T47D (cell line): ENCODE data around the gene CYS1.
A peak's percentile ranks its signal among the peaks of the same experiment; 100 is the strongest.

ENCODE experiments used
- DNase-seq, 2 experiments: peaks; one replicate each; pipeline versions ENCODE4 v3.0.0 to v3.0.0-alpha.2; 2011 to 2012; ENCODE audit warnings: low read depth in 1 of 2, low spot score in 1 of 2
- JUND ChIP-seq: IDR thresholded peaks from 2 replicates; pipeline ENCODE4 v1.6.1; 2012; ENCODE audit warnings: low read depth
- in situ Hi-C: cut with HindIII; loops from 2 replicates; pipeline ENCODE4 v1.10.0; 2016; ENCODE audit warnings: low sequenced_read_pairs, low pct_unique_long_range_greater_than_20kb

Gene CYS1

DNA sequence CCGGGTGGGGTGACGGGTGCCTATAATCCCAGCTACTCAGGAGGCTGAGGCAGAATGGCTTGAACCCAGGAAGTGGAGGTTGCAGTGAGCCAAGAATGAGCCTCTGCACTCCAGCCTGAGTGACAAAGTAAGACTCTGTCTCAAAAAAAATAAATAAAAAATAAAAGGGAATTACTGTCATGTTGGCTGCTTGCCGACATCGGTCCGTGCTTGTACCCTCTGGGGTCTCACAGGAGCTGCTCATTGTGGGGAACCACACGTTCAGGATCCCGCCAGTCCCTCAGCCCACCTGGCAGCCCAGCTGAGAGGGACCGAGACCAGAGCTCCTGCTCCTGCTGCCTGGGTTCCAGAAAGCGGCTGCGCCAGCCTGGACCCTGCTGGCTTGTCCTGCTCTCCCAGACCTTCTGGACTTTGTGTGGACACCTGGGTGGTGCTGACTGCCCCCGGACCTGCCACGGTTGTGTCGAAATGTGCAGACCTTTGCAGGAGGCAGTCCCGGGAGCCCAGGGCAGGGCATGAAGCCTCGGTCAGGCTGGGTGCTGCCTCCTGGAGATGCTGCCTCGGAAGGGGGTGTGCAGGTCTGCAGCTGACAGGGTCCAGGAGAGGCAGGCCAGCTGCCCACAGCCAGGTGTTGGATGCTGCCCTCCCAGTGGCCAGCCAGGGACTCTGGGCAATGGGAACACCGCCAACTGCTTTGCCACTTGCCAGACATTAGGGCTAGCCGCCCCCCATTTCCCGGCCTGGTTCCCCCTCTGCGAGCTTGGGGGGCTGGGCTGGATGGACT, 20.5 kb downstream of the CYS1 start:
- in situ Hi-C loops: no loop called here
- TF ChIP-seq JUND: no peak
- DNase-seq: no peak

DNA sequence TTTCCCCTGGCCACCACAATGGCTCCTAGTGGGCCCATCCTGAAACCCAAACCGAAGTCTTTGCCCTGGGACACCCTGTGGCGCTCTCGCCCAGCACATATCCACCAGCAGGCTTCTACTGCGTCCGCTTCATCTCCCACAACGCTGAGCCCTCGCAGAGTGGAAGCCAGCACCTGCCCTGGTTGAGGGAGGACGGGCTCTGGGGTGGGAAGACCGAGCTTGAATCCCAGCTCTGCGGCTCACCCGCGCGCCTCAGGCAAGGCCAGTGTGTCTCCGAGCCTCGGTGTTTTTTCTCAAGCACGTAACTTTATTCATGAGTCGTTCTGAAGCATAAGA, 21.2 kb downstream of the CYS1 start:
- TF ChIP-seq JUND: no peak
- DNase-seq: no peak
- in situ Hi-C loops: no loop called here

DNA sequence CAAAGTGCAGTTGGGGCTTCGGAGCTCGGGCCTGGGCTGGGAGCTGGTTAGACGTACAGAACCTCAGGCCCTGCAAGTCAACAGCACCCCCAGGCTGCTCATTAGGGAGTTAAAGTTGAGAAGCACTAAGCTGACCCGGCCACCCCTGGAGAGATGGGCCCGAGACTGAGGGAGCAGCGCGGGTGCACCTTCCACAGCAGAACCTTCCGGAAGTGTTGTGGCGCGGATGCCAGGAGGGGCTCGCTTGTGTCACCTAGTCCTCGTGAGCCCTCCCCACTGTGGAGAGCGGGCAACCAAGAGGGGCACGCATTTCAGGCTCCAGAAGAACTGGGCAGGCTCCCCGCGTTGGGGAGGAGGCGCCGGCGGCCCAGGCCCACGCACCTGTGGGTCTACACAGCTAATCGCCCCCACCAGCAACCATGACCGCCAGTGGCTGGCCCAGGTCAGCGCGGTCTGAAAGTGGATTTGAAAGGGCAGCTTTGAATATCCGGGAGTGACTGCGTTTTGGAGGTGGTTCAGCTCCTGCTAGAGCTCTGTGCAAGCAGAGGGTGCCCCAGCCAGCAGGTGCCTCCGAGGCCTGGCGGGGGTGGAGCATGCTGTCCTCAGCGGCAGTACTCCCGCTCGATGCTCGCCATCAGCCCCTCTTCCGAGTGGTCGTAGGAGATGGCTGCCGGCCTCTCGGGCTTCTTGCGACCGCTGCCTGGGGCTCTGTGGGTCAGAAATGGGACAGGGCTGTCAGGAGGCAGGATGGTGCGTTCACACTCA, 21.8 kb downstream of the CYS1 start:
- in situ Hi-C loops: no loop called here
- no peak for DNase-seq
- TF ChIP-seq JUND: no peak

DNA sequence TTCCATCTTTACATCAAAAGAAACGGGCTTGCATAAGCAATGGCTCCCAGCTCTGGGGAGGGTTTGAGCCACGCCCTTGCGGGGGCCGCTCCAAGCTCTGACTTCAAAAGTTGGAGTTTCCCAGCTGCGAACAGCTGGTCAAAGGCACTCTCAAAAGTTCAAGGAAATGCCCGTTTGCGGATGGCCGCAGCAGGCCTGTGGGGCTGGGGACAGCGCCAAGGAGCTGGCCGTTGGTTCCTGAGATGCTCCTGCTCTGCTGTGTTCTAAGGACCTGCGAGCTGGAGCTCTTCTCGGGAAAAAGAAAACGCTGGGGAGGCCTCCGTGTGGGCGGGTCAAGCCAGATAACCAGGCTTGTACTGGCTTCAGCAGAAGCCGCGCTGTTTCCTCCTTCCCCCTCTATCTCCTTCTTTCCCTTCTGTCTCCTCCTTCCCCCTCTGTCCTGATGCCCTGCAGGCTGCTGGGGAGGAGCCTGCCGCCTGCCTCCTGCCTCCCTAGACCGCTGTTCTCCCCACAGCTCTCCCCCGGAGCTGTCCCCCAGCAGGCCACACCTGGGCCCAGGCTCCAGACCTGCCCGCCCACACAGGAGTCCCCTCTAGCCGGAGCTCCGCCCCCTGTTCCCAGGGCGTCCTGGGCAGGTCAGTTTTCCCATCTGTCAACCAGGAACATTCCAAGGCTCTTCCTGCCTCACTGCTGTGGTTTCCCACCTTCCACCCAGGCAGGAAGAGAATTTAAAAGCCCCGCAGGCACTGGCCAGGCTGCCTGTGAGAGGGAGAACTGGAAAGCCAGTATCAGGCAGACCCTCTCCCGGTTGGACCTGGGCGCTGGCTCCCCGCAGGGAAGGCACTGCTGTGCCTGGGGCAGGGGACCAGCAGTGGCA, 22.7 kb downstream of the CYS1 start:
- DNase-seq: peak; percentile 39 to 55
- in situ Hi-C loops: no loop called here
- no peak for TF ChIP-seq JUND

DNA sequence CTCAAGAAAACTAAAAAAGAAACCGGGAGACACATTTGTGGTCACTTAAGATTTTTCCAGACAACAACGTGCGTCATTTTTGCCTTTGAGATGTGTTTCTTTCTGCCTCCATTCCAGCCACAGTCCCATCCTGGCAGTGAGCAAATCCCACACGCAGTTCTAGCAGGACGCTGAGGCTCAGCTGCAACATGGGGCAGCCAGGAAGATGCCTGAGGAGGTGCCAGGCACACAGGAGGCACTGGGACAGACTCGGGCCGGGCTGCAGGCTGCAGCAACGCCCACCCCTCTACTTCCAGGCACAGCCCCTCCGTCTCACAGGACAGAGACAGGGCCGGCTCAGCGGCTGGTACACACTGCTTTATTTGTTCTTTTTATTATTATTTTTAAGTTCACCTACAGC, 23.8 kb downstream of the CYS1 start:
- in situ Hi-C loops: no loop called here

DNA sequence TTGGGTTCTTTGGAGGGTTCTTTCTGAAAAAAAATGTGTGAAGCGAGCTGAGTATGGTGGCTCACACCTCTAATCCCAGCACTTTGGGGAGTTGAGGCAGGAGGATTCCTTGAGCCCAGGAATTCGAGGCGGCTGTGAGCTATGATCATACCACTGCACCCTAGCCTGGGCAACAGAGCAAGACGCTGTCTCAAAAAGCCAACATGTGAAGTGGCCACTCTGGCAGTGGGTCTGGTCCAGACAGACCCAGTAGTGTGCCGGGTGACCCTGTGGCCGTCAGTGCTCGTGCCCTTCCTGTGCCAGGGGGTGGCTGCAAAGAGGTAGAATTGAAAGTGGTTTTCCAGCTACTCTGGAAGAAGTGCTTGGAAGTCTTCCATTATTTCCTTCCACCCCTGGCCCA, 25.2 kb downstream of the CYS1 start:
- in situ Hi-C loops: no loop called here
- DNase-seq: no peak
- no peak for TF ChIP-seq JUND

More for the DNA sequence above, 23.8 kb downstream of the CYS1 start:
- no peak for TF ChIP-seq JUND
- DNase-seq: no peak

DNA sequence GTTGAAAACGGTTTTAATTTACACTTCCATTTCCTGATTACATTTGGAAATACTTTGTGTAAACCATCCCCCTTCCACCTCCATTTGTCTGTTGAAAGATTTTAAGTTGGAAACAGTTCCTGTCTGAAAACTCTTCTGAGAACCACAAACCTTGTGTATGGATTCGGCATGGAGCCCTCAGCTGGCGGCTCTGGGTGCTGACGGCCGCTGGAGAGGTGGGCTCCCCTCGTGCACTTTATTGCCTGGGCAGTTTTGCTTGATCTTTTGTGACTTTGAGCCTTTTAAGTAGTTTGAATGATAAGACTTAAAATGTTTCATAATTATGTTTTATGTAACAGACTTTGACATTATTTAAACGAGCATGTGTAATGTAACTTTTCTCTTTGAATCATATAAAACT, 25.8 kb downstream of the CYS1 start:
- in situ Hi-C loops: no loop called here
- no peak for DNase-seq
- no peak for TF ChIP-seq JUND

DNA sequence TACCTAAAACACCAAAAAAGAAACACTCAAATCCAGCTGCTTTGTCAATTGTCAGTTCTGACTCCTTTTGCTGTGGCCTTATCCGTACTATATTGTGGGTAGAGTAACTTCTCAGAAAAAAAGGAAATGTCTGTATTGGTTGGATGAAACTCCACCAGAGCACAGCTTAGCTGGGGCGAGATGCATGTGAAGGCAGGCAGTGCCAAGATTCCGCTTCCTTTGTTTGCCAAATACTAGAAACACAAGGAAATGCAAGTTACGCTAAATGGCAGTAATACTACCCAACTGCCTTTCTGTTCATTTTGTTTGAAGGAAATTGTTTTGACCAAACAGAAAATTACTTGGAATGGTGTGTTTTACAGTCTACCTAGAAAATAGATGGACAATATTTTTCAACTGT, 26.9 kb downstream of the CYS1 start:
- no peak for TF ChIP-seq JUND
- in situ Hi-C loops: no loop called here
- DNase-seq: no peak

DNA sequence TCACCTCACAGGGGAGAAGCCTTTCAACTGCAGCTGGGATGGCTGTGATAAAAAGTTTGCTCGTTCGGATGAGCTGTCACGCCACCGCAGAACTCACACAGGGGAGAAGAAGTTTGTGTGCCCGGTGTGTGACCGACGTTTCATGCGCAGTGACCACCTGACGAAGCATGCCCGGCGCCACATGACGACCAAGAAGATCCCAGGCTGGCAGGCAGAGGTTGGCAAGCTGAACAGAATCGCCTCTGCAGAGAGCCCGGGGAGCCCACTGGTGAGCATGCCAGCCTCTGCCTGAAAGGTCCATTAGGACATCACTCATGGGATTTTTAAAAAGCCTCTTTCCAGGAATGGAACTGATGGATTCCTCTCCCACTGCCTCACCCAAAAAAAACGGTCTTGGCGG, 28.0 kb downstream of the CYS1 start:
- DNase-seq: no peak
- TF ChIP-seq JUND: no peak
- in situ Hi-C loops: no loop called here

DNA sequence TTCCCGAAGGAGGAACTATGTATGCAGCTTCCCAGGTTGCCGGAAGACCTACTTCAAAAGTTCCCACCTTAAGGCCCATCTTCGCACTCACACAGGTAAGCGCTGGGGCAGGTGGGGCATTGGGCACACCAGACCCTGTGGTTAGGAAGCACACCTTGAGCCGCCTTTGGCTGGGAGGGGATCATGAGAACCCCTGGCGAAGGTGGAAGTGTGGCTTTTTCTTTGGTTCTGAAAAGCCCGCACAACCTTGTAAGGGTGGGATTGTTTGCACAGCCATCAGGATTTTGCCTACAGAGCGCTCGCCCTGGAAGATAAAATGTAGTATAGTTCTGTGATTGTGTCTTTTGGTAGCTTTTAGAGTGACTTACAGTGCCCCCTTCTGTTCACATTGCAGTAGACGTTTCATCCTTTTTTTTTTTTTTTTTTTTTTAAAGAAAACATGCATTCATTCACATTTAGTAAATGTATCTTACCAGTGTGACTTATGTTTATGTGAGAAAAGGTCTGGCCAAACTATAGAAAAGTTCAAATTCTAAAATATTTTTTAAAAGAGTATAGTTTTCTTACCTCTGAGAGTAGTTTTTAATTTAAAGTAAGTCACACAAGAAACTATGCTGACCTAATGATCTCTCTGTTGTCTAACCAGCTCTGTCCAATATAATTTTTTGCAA, 31.6 kb downstream of the CYS1 start:
- in situ Hi-C loops: no loop called here
- TF ChIP-seq JUND: no peak
- DNase-seq: peak; percentile 32 to 46

DNA sequence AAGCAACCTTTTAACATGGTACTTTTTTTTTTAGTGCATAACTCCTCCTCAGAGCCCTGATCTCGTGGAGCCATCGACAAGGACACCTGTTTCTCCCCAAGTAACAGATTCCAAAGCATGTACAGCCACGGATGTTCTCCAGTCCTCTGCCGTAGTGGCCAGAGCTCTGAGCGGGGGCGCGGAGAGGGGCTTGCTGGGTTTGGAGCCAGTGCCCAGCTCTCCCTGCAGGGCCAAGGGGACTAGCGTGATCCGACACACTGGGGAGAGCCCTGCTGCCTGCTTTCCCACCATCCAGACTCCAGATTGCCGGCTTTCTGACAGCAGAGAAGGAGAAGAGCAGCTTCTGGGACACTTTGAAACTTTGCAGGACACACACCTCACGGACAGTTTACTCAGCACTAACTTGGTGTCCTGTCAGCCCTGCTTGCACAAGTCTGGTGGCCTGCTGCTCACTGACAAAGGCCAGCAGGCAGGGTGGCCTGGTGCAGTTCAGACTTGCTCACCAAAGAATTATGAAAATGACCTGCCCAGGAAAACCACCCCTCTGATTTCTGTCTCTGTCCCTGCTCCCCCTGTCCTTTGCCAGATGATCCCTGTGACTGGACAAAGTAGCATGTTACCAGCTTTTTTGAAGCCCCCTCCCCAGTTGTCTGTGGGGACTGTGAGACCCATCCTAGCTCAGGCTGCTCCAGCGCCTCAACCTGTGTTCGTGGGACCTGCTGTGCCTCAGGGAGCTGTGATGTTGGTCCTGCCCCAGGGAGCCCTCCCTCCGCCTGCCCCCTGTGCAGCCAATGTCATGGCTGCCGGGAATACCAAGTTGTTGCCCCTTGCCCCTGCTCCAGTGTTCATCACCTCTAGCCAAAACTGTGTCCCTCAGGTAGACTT, 32.4 kb downstream of the CYS1 start:
- no peak for DNase-seq
- TF ChIP-seq JUND: no peak
- in situ Hi-C loops: no loop called here

DNA sequence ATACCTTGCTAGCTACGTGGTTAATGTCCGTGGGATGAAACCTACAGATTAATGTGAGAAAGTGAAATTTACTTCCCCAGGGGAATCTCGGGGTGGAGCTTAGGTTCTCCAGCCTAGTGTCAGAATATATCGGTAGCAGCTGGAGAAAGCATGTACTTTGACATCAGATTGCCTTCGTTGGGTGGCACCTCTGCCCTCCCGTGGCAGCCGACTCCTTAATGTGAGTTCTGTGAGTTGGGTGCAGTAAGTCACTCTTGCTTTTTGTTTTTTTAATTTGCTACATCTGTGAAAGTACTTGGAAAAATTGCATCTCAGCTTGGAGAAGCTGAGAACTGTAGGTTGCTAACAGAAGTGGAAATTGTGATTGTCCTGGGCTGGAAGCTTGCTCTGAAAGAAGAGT, 33.3 kb downstream of the CYS1 start:
- in situ Hi-C loops: no loop called here
- DNase-seq: no peak
- no peak for TF ChIP-seq JUND
